H1 (cell line): ENCODE measurements around the gene MPRIP. TPM values are rescaled to one million over a fixed set of nuclear protein-coding genes. Genes with fewer than 3 reads are reported as not detected.

Experiments used
- CEBPB ChIP-seq: IDR thresholded peaks from 2 replicates; pipeline ENCODE4 v1.6.1; 2012; ENCODE audit warnings: low read depth, low read length
- CREB1 ChIP-seq: IDR thresholded peaks from 2 replicates; pipeline ENCODE4 v1.6.1; 2012; ENCODE audit warnings: inconsistent platforms
- POLR2AphosphoS5 ChIP-seq: IDR thresholded peaks from 2 replicates; pipeline ENCODE4 v1.6.1; 2011; ENCODE audit warnings: low read depth, low read length
- SIN3A ChIP-seq, 2 experiments: IDR thresholded peaks in 1 of 2; conservative IDR thresholded peaks in 1 of 2; 2 replicates each; pipeline ENCODE4 v1.6.1; 2011 to 2012; ENCODE audit warnings: low read length in 2 of 2, improper control_type of control experiment in 1 of 2, low read depth in 1 of 2, mild to moderate bottlenecking in 1 of 2
- SIX5 ChIP-seq: IDR thresholded peaks from 2 replicates; pipeline ENCODE4 v1.6.1; 2011; ENCODE audit warnings: mild to moderate bottlenecking, low read depth, low read length
- TCF12 ChIP-seq: IDR thresholded peaks from 2 replicates; pipeline ENCODE4 v1.6.1; 2011; ENCODE audit warnings: low read depth, mild to moderate bottlenecking, low read length
- polyA plus RNA-seq, 7 experiments: library from polyadenylated mRNA; depleted of rRNA in 3 of 7; stranded (reverse) in 5 of 7; unstranded in 2 of 7; fragments of >200 nt in 5 of 7; fragments of 200-250 nt in 2 of 7; gene quantifications; 1 replicate in 5 of 7; 2 replicates in 1 of 7; 4 replicates in 1 of 7; pipeline versions ENCODE4 v1.2.1 to v1.2.3, GENCODE V29; 2011 to 2013; ENCODE audit warnings: missing spikeins in 2 of 7, mixed read lengths in 2 of 7
- total RNA-seq: library from RNA; stranded (reverse); fragmentation: NEBNext Ultra II Directional; extraction: Animal tissue kit (Norgen Biotek cat#: 25700); gene quantifications from 2 replicates; pipeline ENCODE4 v1.2.1, GENCODE V29; 2021

Gene MPRIP
- total and polyA plus RNA-seq, 2 of the 8 experiments (the other 6 are each of a cell fraction or from before 2014, with no cell fraction given), result 48.6 to 146 TPM

DNA sequence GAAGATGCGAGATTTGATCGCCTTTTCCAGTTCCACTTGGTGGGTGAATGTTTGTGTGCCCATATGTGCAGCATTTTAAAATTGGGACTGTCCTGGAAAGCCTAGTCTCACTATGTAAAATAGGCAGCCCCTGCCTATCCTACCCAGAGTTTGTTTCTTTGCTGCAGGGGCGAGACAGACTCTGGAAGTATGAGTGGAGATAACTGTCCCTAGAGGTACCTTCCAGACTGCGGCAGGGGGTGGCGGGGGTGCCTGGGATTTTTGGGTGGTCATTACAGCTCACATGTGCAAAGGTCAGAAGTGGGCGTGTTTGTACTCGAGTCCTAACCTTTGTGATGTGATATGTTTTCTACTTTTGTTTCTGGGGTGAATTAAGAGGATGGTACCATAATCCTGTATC lies 36.6 kb downstream of the MPRIP start (continued):
- TF ChIP-seq SIN3A (conservative IDR thresholded peaks at IDR 0.05 in 1 of 2, IDR thresholded peaks at IDR 0.05 in 1 of 2; ENCODE audit: low read depth in 1 of 2, low read length in 2 of 2), result no peak
- no peak for TF ChIP-seq SIX5
- no peak for TF ChIP-seq CREB1
- TF ChIP-seq TCF12, result no peak
- TF ChIP-seq CEBPB, result no peak
- TF ChIP-seq POLR2AphosphoS5, result no peak
